Activated B cell treated with CpG ODN at 0.5 μM for 24 hours (primary cell): Measurements from ENCODE around the gene EPHA6. TPM values are rescaled to one million over a fixed set of nuclear protein-coding genes. Genes with fewer than 3 reads are reported as not detected.
"Not testable (repeated sequence)": the region's sequence is repeated elsewhere in the genome, so short reads cannot be mapped to it uniquely, and the experiment has no call there.

Experiments
- ATAC-seq: fragments of 200-7000 bp; cut with Tn5 transposase; one replicate; pipeline ENCODE4 v1.10.0; 2021; ENCODE audit warnings: low read depth, mild to moderate bottlenecking, moderate library complexity
- CTCF ChIA-PET: fragments of 350-600 bp; sonication (Branson Sonifier 250); formaldehyde crosslinking; loops from one replicate; lab custom pipeline; 2021; ENCODE audit warnings: antibody characterized with exemption; lab: Charles Lee
- POLR2A ChIA-PET: fragments of 350-600 bp; sonication (Branson Sonifier 250); formaldehyde crosslinking; loops from one replicate; lab custom pipeline; 2021; ENCODE audit warnings: antibody characterized with exemption; lab: Charles Lee
- DNase-seq: peaks from one replicate; pipeline ENCODE4 v3.0.0; 2022
- H3K27ac Mint-ChIP-seq: one replicate; pipeline ENCODE4 v1.8.0; 2020; ENCODE audit warnings: mixed read lengths
- H3K27me3 Mint-ChIP-seq: one replicate; pipeline ENCODE4 v1.8.0; 2021; ENCODE audit warnings: mixed read lengths
- H3K36me3 Mint-ChIP-seq: one replicate; pipeline ENCODE4 v1.8.0; 2021; ENCODE audit warnings: low read depth, mixed read lengths
- H3K4me1 Mint-ChIP-seq: one replicate; pipeline ENCODE4 v1.8.0; 2021; ENCODE audit warnings: mixed read lengths
- H3K4me3 Mint-ChIP-seq: one replicate; pipeline ENCODE4 v1.8.0; 2020; ENCODE audit warnings: mild to moderate bottlenecking, mixed read lengths
- H3K9me3 Mint-ChIP-seq: one replicate; pipeline ENCODE4 v1.8.0; 2020; ENCODE audit warnings: mixed read lengths
- CTCF ChIP-seq: fragments of 200-600 bp; IDR thresholded peaks from one replicate; pipeline ENCODE4 v1.8.0; 2022; ENCODE audit warnings: antibody characterized with exemption, mild to moderate bottlenecking
- intact Hi-C: fragments of 100-400 bp; cut with micrococcal nuclease; formaldehyde crosslinking; loops from one replicate; pipeline ENCODE4 v1.15.1; 2024
- total RNA-seq: library from RNA; stranded (reverse); gene quantifications from 2 replicates; pipeline ENCODE4 v1.2.3, GENCODE V29; 2022

EPHA6 gene
- total RNA-seq, 1 donor from 2014 or later = not detected

- POLR2A ChIA-PET = no interaction called here
- Mint-ChIP-seq H3K4me1 (no peaks in the 10 kb centered on the region), H3K27ac (no peak overlapping the region), H3K36me3 (no peaks in the 10 kb centered on the region), H3K27me3 (no peaks in the 10 kb centered on the region), H3K4me3 (no peak overlapping the region), H3K9me3 (peaks cover 3% of the 10 kb centered on the region)
- CTCF ChIA-PET = no interaction called here
- intact Hi-C loops = no loop called here
- DNase-seq (no peak), ATAC-seq (no peak)
- TF ChIP-seq CTCF = no peak
Measured at GRCh38 chr3:97515076-97515475, 700.7 kb downstream of the EPHA6 start.

GRCh38 chr3:97530691-97531090 lies 716.3 kb downstream of the EPHA6 start:
- Mint-ChIP-seq H3K27me3 (no peaks in the 10 kb centered on the region), H3K27ac (no peak overlapping the region), H3K4me3 (no peak overlapping the region), H3K4me1 (no peaks in the 10 kb centered on the region), H3K36me3 (no peaks in the 10 kb centered on the region), H3K9me3 (no peaks in the 10 kb centered on the region)
- ChIA-PET POLR2A (no interaction called here), CTCF (no interaction called here)
- ATAC-seq = no peak
- no peak for TF ChIP-seq CTCF
- DNase-seq = no peak
- intact Hi-C loops = no loop called here

GRCh38 chr3:97547573-97547972 lies 733.2 kb downstream of the EPHA6 start:
- ATAC-seq, H3K27me3 Mint-ChIP-seq, H3K36me3 Mint-ChIP-seq, DNase-seq, H3K4me3 Mint-ChIP-seq, intact Hi-C loops, H3K4me1 Mint-ChIP-seq, H3K27ac Mint-ChIP-seq, H3K9me3 Mint-ChIP-seq, CTCF ChIA-PET, POLR2A ChIA-PET: not testable (repeated sequence)

GRCh38 chr3:97550408-97550807 lies 736.0 kb downstream of the EPHA6 start:
- ChIA-PET POLR2A (no interaction called here), CTCF (no interaction called here)
- ATAC-seq (no peak), DNase-seq (no peak)
- no peak overlapping the region for H3K4me3 Mint-ChIP-seq
- no peak overlapping the region for H3K27ac Mint-ChIP-seq
- H3K36me3 Mint-ChIP-seq = no peaks in the 10 kb centered on the region
- intact Hi-C loops = no loop called here
- H3K9me3 Mint-ChIP-seq = peaks cover 2% of the 10 kb centered on the region
- no peaks in the 10 kb centered on the region for H3K4me1 Mint-ChIP-seq
- TF ChIP-seq CTCF = no peak
- H3K27me3 Mint-ChIP-seq = no peaks in the 10 kb centered on the region

- no peak for TF ChIP-seq CTCF
- DNase-seq (no peak), ATAC-seq (no peak)
- Mint-ChIP-seq H3K36me3 (no peaks in the 10 kb centered on the region), H3K27ac (no peak overlapping the region), H3K4me1 (no peaks in the 10 kb centered on the region), H3K27me3 (no peaks in the 10 kb centered on the region), H3K9me3 (no peaks in the 10 kb centered on the region), H3K4me3 (no peak overlapping the region)
- intact Hi-C loops = no loop called here
- ChIA-PET POLR2A (no interaction called here), CTCF (no interaction called here)
Measured at GRCh38 chr3:97552186-97552585, 737.8 kb downstream of the EPHA6 start.

GRCh38 chr3:97575742-97576141 lies 761.3 kb downstream of the EPHA6 start:
- Mint-ChIP-seq H3K4me1 (no peaks in the 10 kb centered on the region), H3K27ac (no peak overlapping the region), H3K4me3 (no peak overlapping the region), H3K9me3 (no peaks in the 10 kb centered on the region), H3K27me3 (no peaks in the 10 kb centered on the region), H3K36me3 (no peaks in the 10 kb centered on the region)
- DNase-seq (no peak), ATAC-seq (no peak)
- intact Hi-C loops = no loop called here
- CTCF ChIA-PET = no interaction called here
- POLR2A ChIA-PET = no interaction called here
- no peak for TF ChIP-seq CTCF
